Neutrophil (primary cell): ENCODE measurements around the gene GPR160.

Experiments used
- H3K27ac ChIP-seq: fragments of 200-600 bp; sonication (generic); 2 replicates; pipeline ENCODE4 v1.5.1; 2016; ENCODE audit warnings: mild to moderate bottlenecking, moderate library complexity
- H3K27me3 ChIP-seq: fragments of 200-600 bp; sonication (generic); 2 replicates; pipeline ENCODE4 v1.6.0; 2016; ENCODE audit warnings: mild to moderate bottlenecking
- H3K36me3 ChIP-seq: fragments of 200-600 bp; sonication (generic); 2 replicates; pipeline ENCODE4 v1.5.1; 2017
- H3K4me1 ChIP-seq, 2 experiments: fragments of 200-600 bp in 1 of 2; sonication (generic) in 1 of 2; 1 replicate in 1 of 2; 2 replicates in 1 of 2; pipeline versions ENCODE4 v1.5.1 to v1.6.1; 2013 to 2016; ENCODE audit warnings: low read depth in 1 of 2, low read length in 1 of 2, mild to moderate bottlenecking in 1 of 2, moderate library complexity in 1 of 2; ENCODE audit not compliant: control insufficient read depth in 1 of 2, insufficient read depth in 1 of 2
- H3K4me3 ChIP-seq, 2 experiments: fragments of 200-600 bp in 1 of 2; sonication (generic) in 1 of 2; 1 replicate in 1 of 2; 2 replicates in 1 of 2; pipeline ENCODE4 v1.5.1; 2013 to 2016; ENCODE audit warnings: low read depth in 1 of 2, low read length in 1 of 2, mild to moderate bottlenecking in 1 of 2, moderate library complexity in 1 of 2
- H3K9me3 ChIP-seq: fragments of 200-600 bp; sonication (generic); 2 replicates; pipeline ENCODE4 v1.5.1; 2016
- CTCF ChIP-seq: fragments of 200-600 bp; sonication (generic); IDR thresholded peaks from 2 replicates; pipeline ENCODE4 v1.5.1; 2016; ENCODE audit warnings: antibody characterized with exemption

The GPR160 gene

DNA sequence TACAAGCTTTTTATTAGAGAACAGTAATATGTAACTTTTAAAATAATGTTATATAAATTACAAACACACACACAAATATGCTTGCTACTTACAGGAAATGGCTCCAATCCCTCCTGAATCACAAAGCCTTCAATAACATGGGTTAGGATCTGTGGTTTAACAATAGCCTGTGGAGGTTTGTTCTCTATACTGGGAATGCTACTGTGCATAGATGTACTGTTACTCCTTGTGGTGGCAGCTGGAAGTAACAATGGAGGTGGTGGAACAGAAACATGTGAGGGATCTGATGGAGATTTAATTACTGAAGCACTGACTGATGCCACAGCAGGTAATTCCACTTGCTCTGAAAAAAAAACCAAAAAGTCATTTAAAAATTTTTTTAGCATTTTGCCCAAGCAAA is 79.3 kb downstream of the GPR160 start:
- Histone ChIP-seq H3K9me3 (no peaks in the 10 kb centered on the region), H3K27me3 (no peaks in the 10 kb centered on the region), H3K4me1 (no peaks in the 10 kb centered on the region), H3K4me3 (no peak overlapping the region), H3K36me3 (peaks cover 92% of the 10 kb centered on the region), H3K27ac (no peak overlapping the region)
- no peak for TF ChIP-seq CTCF

GRCh38 chr3:170128259-170128976 is 90.6 kb downstream of the GPR160 start:
- Histone ChIP-seq H3K9me3 (no peaks in the 10 kb centered on the region), H3K27ac (peak overlapping the region; percentile 67), H3K27me3 (no peaks in the 10 kb centered on the region), H3K4me3 (no peak overlapping the region), H3K4me1 (peaks cover 10 to 18% of the 10 kb centered on the region in 2 experiments), H3K36me3 (peaks cover 34% of the 10 kb centered on the region)
- no peak for TF ChIP-seq CTCF

- no peak for TF ChIP-seq CTCF
- Histone ChIP-seq H3K4me1 (peaks cover 10 to 18% of the 10 kb centered on the region in 2 experiments), H3K27me3 (no peaks in the 10 kb centered on the region), H3K36me3 (peaks cover 39% of the 10 kb centered on the region), H3K9me3 (no peaks in the 10 kb centered on the region), H3K27ac (peak overlapping the region; percentile 67), H3K4me3 (no peak overlapping the region)
Observed at GRCh38 chr3:170128977-170129431, 91.2 kb downstream of the GPR160 start.

DNA sequence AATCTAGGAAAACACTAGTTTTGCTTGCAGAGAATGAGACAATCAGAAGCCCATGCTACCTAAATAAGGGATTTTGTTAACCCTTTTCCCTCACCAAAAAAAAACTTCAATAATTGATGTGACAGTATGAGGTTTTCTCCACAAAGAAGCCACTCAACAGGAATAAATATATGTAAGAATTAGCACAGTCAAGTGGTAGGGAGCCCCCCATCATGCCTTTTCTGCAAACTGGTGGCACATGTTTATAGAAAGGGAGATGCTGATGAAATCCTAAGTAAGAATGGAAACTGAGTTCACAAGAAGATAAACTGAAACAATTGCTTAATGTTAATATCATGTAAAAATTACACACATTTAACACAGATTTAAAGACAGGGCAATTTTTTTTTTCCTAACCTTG is 92.7 kb downstream of the GPR160 start:
- H3K9me3 ChIP-seq: no peaks in the 10 kb centered on the region
- H3K27me3 ChIP-seq: no peaks in the 10 kb centered on the region
- no peak overlapping the region for H3K4me3 ChIP-seq
- no peak overlapping the region for H3K27ac ChIP-seq
- peaks cover 39% of the 10 kb centered on the region for H3K36me3 ChIP-seq
- peaks cover 10 to 18% of the 10 kb centered on the region in 2 experiments for H3K4me1 ChIP-seq
- TF ChIP-seq CTCF: no peak

DNA sequence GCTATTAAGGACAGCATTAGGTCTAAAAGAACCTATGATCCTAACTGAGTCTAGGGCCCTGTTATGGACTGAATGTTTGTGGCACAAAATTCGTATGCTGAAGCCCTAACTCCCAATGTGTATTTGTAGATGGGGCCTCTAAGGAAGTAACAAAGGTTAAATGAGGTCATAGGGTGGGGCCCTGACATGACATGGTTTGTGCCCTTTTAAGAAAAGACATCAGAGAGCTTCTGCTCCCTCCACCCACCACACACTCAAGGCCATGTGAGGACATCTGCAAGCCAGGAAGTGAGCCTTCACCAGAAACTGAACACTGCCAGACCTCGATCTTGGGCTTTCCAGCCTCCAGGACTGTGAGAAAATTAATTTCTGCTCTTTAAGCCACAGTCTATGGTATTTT is 94.5 kb downstream of the GPR160 start:
- Histone ChIP-seq H3K27ac (no peak overlapping the region), H3K4me3 (no peak overlapping the region), H3K4me1 (peaks cover 10 to 18% of the 10 kb centered on the region in 2 experiments), H3K27me3 (no peaks in the 10 kb centered on the region), H3K9me3 (no peaks in the 10 kb centered on the region), H3K36me3 (peaks cover 43% of the 10 kb centered on the region)
- no peak for TF ChIP-seq CTCF
